Measurements from ENCODE around the gene RASAL3. TPM values are rescaled to one million over a fixed set of nuclear protein-coding genes. Genes with fewer than 3 reads are reported as not detected.
A peak's percentile ranks its signal among the peaks of the same experiment; 100 is the strongest.

The RASAL3 gene
- total RNA-seq, 2 donors from 2014 or later: 3.4 to 4.4 TPM

GRCh38 chr19:15453906-15454860, 10.2 kb downstream of the RASAL3 start:
- ATAC-seq (no peak), DNase-seq (no peak)
- intact Hi-C loops (cut with DNase I, micrococcal nuclease): no loop called here

- ATAC-seq (peak; percentile 21), DNase-seq (peak in 1 of 2 donors; percentile 28)
- intact Hi-C loops (cut with DNase I, micrococcal nuclease): no loop called here
Observed at GRCh38 chr19:15453091-15453578, 11.2 kb downstream of the RASAL3 start.

DNA sequence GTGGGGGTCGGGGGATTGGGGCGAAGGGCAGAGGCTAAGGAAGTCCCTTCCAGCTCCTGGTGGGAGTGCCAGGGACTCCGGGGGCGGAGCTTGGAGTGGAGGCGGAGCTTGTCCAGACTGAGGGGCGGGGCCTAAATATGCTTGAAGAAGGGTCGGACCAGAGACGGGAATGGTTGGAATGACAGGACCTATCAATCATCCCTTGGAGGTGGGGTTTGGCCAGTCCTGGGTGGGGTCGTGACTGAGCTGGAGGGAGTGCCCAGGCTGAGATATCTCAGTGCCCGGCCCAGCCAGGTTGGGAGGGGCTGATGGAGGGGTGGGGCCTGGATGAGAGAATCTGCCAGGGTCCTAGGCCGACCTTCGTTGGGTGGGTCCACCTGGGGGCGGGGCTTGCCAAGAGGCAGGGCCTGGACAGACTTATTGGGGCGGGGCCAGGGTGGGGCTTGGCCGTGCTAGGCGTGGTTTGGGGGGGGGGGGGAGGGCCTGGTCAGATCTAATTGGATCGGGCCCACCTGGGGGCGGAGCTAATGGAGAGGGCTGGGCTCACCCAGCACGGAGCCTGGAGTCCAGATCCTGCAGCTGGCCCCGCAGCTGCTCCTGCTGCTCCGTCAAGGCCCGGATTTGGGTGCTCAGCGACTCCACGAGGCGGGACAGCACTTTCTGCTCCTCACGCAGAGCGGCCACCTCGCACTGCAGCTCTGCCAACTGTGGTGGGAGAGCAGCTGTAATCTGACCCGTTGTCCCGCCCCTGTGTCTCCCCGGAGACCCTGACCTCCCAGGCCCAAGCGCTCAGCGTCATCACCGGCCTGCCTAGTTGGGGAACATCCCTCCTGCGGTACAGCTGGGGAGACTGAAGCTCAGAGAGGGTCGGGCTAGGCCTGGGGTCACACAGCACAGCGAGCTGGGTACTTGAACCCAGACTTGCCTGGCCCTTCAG, 12.0 kb downstream of the RASAL3 start:
- peak; percentile 90 to 91 for DNase-seq
- ATAC-seq: peak; percentile 78
- intact Hi-C loops (cut with DNase I, micrococcal nuclease): no loop called here

- intact Hi-C loops (cut with DNase I, micrococcal nuclease): no loop called here
- no peak for DNase-seq
- ATAC-seq: no peak
Observed at GRCh38 chr19:15450528-15450890, 13.8 kb downstream of the RASAL3 start.

- intact Hi-C loops (cut with DNase I, micrococcal nuclease): no loop called here
- peak; percentile 50 for ATAC-seq
- peak; percentile 77 to 92 for DNase-seq
Observed at GRCh38 chr19:15449620-15450527, 14.5 kb downstream of the RASAL3 start, which contains the start of gene WIZ. TSS of gene WIZ (minus strand) at chr19:15449956. CDS start at chr19:15448307, 1,649 bp downstream.

GRCh38 chr19:15448778-15449619, 15.3 kb downstream of the RASAL3 start:
- ATAC-seq (no peak), DNase-seq (no peak)
- intact Hi-C loops (cut with DNase I, micrococcal nuclease): no loop called here

DNA sequence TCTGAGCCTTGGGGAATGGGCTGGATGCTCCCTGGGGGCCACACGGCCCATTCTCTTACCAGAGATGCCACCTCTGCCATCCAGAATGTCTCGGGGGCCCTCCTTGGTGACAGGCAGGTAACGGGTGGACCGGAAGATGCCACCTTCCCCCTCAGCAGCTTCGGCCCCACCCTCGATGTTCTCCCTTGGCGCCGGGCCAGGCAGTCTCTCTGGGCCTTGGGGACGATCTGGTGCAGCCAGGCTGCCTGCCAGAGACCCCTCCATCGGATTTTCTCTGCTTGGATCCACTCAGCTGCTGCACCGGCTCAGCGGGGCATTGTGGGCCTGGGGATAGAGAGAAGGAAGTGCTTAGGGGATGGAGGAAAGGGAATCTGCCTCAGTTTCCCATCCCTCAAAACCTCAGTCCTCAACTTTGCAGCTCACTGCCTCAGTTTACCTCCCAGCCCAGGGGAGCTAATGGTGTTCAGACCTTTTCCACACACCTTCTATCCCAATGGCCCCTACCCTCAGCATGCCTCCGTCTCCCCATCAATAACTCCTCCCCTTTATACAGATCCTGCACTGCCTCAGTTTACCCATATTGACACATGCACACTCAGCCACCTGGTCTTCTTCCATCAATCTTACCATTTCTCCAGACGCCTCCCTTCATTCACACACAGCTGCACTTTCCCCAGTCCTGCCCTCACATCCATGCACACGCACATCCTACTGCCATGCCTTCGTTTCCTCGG, 16.1 kb downstream of the RASAL3 start:
- no peak for ATAC-seq
- intact Hi-C loops (cut with DNase I, micrococcal nuclease): no loop called here
- no peak for DNase-seq

GRCh38 chr19:15447057-15447456, 17.3 kb downstream of the RASAL3 start:
- DNase-seq (no peak), ATAC-seq (no peak)
- intact Hi-C loops (cut with DNase I, micrococcal nuclease): no loop called here

- DNase-seq: no peak
- ATAC-seq: no peak
- intact Hi-C loops (cut with DNase I, micrococcal nuclease): no loop called here
Observed at GRCh38 chr19:15445807-15446376, 18.5 kb downstream of the RASAL3 start.

DNA sequence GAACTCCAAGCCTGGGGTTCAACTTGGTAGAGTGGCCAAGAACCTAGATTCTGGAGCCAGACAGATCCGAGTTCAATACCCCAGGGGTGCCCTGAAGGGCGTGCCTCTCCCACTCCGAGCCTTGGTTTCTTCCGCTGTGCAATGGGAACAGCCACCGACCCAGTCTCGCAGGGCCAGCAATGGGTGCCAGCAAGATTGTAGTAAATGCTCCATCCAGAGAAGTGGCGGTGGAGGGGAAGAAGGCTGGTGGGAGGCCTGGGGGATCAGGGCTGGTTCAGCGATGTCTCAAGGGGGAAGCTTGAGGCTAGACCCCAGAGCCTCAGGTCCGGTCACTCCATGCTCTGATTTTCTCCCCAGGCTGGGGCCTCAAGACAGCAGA, 19.1 kb downstream of the RASAL3 start:
- intact Hi-C loops (cut with DNase I, micrococcal nuclease): no loop called here
- ATAC-seq (no peak), DNase-seq (no peak)

- no peak for DNase-seq
- intact Hi-C loops (cut with DNase I, micrococcal nuclease): no loop called here
- ATAC-seq: no peak
Observed at GRCh38 chr19:15444505-15445226, 19.7 kb downstream of the RASAL3 start.

DNA sequence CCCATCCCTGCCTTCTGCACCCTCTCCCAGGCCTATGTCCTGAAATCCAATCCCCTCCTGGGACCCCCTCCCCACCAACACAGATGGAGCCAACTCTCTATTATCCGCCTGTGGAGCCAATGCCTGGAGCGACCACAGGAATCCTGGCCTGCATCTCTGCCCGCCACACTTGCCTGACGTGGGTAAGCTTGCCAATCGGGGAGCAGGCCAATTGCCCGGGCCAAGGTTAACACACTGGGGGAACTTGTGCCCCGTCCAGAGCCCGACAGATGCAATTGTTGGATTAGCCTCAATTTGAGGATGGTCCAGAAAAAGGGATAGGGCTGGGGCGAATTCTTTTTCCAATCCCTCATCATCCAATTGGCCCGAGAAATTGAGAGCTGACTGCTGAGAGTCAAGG, 20.5 kb downstream of the RASAL3 start:
- no peak for ATAC-seq
- intact Hi-C loops (cut with DNase I, micrococcal nuclease): no loop called here

DNA sequence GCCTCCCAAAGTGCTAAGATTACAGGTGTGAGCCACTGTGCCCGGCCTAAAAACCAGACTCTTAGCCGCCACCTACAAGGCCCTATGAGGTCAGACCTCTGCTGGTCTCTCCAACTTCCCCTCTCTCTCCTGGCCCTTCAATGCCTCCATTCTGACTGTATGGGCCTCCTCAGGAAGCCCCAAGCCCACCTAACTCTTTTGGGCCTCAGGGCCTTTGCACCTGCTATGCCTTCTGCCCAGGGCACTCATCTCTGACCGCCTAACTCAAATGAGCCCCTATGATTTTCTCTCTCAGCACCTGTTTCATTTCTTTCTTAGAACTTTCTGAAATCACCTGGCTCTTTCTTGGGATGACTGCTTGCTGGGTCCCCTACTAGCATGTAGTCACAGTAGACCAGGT, 21.0 kb downstream of the RASAL3 start:
- ATAC-seq (no peak), DNase-seq (no peak)
- intact Hi-C loops (cut with DNase I, micrococcal nuclease): no loop called here

More for the DNA sequence above, 20.5 kb downstream of the RASAL3 start:
- DNase-seq: no peak

DNA sequence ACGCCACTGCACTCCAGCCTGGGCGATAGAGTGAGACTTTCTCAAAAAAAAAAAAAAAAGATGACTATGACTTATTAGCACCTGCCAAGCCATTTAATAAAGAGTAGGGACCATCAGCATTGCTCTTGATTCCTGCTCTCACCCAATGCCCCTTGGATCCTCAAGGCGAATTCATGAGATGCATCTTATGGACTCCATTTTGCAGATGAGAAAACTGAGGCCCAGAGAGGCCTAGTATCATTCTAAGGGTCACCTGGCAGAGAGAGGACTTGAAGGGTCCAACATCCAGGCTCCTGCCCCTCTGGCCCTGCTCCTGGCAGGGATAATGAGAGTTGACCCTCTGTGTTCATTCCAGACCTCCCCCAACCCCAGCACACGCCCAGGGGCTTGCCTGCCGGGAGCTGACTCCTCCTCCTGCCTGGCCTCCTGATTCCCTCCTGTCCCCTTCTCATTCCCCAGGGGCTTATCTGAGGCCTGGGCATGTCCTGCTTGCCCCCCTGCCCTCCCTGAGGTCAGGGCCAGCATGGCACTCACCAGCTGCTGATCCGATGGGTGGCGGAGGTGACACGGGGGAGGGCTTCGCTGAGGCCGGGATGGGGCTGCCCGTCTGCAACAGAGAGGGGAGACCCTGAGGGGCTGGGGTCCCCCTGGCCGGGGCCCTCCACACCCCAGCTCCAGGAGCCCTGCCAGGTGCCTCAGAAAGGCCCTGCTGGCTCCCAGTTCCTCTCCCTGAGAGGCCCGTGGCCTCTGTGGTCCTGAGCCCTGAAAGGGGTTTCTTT, 22.0 kb downstream of the RASAL3 start:
- intact Hi-C loops (cut with DNase I, micrococcal nuclease): no loop called here
- DNase-seq: no peak
- no peak for ATAC-seq

GRCh38 chr19:15441317-15441716, 23.0 kb downstream of the RASAL3 start:
- ATAC-seq (no peak), DNase-seq (no peak)
- intact Hi-C loops (cut with DNase I, micrococcal nuclease): no loop called here
